HG02943 (cell line): ENCODE results near the gene MTUS2.

Experiments used
- ATAC-seq: cut with Tn5 transposase; IDR thresholded peaks from one replicate; pipeline ENCODE4 v1.9.1; 2021; ENCODE audit warnings: mild to moderate bottlenecking, low read depth, moderate library complexity; ENCODE audit not compliant: unreplicated experiment

MTUS2 gene

DNA sequence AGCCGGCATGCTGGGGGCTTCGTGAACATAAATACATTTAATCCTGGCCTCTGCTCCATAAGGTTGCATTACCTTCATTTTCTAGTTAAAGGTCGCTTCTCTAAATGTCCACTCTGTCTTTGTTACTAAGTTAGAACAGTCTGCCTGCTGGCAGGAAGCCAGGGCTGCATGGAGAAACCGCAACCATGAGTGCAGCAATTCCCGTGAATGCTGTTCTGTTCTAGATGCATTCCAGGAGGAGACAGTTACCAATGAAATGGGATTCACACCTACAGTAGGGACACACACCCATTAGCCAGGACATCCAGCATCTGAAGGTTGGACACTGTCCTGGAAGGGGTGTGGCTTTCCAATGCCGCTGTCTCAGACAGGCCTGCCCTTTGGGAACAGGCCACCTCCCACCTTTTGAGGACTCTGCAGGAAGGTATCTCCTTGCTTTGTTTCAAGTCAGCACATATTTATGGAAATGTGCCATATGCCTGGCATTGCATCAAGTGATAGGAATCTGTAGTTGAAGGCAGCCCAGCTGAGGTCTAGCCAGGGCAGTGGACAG lies 645.7 kb downstream of the MTUS2 start:
- ATAC-seq: no peak

DNA sequence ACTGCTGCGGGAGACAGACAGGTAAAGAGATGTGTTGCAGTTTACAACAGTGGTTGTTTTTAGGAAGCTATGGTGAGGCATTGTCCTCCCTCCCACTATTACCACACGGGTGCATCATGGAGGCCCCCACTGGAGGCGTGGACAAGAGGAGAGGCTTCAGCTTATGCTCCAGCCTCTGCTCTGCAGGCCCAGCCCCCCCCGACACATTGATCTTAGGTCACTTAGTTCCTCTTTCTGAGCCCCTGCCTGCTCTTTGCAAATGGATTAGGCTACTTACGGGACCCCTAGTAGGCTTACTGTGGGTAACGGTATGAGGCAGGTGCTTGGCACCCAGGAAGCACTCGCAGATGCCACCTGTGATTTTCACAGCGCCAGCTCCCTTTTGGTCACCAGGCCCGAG lies 651.4 kb downstream of the MTUS2 start:
- ATAC-seq: no peak

DNA sequence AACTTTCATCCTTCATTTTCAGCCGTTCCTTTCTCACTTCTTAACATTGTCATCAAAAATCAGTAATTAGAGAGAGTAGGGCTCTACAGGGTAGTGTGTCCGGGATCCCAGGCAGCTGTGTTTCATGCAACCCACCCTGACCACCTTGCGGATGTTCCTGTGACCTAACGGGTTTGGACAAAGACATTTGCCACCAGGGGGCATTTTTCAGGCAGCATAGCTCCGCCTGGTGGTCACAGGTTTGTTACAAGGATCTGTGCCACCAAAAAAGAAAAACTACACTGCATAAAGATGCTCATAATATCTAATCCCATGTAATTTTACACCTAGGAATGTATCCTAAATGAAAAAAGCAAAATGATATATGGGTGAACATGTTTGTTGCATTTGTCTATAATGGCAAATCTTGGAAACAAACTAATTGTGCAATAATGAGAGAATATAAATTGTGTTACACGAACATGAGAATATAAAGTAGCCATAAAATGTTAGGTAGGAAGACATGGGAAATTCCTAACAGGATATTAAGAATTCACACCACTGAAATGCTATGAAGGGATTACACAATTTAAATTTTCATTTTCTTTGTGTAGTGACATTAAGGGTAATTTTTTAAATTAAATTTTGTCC lies 652.3 kb downstream of the MTUS2 start:
- ATAC-seq: no peak

DNA sequence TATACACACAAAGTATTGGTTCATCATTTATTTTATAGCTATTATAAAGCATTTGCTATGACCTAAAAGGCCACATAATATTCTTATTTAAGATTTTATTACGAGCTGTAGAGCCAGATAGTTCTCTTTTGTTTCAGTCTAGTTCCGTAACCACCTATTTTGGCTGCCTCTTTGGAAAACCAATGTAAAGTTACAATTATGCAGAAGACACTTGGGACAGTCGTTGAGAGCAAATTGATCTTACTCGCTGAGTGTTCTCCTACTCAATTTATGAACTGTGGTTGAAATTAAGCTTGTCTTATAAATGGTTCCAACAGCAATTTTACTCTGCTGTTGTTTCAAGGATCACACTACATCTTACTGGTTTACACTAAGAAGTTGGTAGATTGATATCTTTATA lies 653.0 kb downstream of the MTUS2 start:
- ATAC-seq: no peak

DNA sequence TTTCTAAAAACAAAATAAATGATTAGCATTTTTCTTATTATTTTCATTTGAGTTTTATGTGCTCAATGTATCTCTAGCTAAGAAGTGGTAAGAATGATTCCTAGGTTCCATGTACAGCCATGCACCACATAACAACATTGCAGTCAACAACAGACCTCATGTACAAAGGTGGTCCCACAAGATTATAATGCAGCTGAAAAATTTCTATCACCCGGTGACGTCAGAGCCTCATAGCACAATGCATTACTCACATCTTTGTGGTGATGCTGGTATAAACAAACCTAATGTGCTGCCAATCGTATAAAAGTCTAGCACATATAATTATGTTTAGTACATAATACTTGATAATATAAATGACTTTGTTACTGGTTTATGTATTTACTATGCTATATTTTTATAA lies 654.9 kb downstream of the MTUS2 start:
- ATAC-seq: no peak

DNA sequence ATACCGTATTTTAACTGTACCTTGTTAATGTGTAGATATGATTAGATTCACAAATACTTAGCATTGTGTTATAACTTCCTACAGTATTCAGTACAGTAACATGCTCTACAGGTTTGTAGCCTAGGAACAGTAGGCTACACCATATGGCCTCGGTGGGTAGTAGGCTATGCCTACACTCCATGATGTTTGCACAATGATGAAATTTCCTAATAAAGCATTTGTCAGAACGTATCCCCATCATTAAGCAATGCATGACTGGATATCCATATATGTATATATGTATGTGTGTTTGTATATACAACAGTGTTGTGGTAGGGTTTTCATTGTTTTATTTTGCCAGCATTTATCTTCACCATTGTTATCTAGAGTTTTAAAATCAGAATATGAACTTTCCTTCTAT lies 655.9 kb downstream of the MTUS2 start:
- no peak for ATAC-seq

DNA sequence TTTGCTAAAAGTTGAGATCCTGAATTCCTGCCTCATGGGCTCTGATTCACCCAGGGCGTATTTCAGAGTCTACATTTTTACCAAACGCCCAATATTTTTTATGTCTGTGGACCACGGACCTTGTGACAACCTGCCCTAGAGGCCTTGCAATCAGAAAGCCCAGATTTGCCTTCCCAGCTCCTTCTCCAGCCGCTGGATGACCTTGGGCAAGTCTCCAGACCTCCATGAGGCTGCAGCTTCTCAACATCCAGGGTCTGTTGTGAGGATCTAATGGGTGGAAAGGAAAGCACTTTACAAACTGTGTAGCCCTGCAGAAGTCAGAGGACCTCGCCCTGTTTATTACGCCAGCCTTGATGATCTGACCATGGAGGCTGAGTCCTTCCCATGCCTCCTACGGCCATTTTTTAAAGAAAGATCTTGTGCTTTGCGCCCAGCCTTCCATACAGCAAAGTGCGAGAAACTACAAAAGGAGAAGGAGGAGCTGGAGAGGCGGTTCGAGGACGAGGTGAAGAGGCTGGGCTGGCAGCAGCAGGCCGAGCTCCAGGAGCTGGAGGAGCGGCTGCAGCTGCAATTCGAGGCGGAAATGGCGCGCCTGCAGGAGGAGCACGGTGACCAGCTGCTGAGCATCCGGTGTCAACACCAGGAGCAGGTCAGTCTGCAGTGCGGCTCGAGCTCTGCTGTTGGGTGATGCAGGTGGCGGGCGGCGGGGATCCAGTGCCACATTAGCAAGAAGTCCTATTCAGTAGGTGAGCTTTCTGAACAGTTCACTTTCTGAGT lies 659.8 kb downstream of the MTUS2 start:
- ATAC-seq: no peak

DNA sequence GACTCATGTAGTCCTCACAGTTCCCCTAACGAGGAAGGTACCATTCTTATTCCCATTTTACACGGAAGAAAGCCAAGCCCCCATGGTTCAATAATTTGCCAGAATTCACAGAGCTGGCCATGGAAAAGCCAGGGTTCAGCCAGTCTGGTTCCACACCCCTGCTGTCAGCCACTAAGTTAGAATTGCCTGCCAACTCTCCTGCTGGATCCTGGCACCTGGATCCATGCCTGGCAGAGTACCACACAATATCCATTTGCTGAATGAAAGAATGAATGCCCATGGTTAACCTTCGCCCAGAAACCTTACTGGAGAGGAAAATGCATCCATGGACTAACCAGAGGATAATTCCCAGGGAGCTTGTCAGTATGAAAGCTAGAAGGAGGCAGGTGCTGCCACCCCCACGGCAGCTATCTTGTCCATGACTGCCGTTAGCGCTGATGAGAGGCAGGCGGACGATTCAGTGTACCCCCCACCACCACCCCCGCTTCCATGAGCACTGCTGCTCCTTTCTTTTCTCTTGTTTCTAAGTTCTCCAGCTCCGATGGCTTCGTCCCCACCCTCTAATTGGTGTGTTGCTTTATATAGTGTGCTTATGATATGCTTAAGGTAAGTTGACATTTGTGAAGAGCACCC lies 660.9 kb downstream of the MTUS2 start:
- no peak for ATAC-seq

DNA sequence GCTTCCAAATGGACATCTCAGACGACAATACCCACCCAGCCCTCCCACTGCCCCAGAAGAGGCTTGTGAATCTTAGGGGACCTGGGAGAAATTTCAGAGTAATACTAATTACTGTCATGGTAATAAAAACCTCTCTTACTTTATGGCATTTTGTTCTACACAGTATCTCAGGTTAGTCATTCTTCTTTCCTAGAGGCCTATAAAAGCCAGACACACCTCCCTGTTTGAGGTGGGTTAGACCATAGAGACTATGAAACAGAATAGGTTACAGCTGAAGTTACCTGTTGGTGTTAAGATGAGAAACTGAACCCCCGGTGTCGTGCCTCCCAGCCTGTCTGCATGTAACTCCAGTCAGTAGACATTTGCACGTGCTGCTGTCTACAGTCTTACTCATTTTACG lies 661.5 kb downstream of the MTUS2 start:
- ATAC-seq: no peak

DNA sequence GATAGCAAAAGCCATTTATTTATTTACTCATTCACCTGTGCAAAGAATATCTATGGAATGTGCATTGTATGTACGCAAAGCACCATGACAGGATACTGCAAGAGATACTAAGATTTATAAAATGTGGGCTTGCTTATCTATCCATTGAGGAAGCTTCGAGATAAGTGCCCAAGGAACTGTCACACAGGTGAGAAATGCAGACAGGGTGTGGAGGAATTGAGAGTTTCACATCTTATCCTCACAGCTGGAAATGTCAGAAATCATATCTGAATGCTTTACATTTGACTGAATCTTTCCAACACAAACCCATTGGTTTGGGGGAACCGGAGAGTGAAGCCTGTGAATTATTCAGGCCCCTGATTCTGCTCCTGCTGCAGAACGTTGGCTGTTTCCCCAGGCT lies 662.4 kb downstream of the MTUS2 start:
- ATAC-seq: no peak

DNA sequence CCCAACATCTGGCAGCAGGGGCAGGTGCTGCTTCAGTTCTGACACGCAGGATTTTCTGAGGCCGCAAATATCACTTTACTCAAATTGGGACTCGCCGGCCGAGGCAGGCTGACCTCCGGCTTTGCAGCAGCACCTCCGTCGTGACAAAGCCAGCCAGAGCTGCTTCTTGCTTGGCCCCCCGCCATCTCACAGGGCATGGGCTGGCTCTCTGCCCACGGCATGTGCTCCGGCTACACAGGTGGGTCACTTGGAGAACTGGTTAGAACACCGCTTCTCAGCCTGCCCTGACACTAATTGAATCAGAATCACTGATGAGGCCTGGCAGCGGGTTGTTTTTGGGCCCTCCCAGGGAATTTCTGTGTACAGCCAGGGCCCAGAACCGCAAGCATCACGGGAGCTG lies 663.1 kb downstream of the MTUS2 start:
- no peak for ATAC-seq

DNA sequence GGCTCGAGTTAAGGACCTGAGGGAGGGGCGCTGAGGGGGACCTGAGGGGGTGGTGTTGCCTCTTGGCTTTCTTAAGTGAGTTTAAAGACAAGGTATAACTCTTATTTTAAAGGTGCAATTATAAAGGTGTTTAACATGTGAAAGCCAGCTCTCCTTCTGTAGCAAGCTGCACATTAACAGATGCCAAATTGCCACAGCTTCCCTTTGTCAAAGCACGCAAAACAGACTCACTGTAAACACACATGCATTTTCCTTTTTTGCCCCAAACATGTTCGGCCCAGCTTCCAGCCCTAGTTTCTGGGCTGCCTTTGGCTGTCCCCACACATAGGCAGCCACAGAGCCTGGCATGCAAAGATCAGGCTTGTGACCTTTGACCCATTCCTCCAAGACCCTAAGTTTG lies 663.5 kb downstream of the MTUS2 start:
- no peak for ATAC-seq

DNA sequence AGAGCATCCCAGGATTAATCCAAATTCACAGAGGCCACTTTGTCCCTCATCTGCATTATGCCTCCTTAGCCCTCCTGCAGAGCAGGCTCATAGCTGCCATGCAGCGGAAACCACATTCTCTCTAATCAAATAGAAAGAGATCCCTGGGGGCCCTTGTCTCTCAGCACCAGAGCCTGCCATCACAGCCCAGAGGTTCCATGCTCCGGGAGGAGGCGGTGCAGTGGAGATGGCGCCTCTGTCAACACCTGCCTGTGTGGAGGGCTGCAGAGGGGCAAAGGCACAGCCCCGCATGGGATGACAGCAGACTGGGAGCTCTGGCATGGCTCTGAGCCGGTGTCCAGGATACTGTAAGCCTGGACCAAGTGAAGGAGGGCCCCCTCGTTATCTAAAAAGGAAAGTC lies 664.1 kb downstream of the MTUS2 start:
- no peak for ATAC-seq

DNA sequence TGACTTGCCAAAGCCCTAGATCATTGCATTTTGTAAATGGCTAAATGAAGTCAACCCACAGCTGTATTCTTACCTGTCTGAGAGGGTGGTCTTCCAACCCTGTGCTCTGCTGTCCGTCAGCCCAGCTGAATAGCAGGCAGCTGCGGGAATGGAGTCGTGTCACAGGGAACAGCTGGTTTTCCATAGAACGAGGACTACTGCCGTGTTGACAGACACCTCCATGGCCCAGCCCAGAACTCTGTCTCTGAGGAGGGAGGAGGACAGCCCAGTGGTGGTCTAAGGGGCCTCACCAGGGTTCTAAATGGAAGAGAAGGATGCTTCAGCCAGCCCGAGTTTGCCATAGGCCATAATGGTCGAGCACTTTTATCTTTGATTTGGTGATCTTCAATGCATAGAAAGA lies 664.7 kb downstream of the MTUS2 start:
- no peak for ATAC-seq

DNA sequence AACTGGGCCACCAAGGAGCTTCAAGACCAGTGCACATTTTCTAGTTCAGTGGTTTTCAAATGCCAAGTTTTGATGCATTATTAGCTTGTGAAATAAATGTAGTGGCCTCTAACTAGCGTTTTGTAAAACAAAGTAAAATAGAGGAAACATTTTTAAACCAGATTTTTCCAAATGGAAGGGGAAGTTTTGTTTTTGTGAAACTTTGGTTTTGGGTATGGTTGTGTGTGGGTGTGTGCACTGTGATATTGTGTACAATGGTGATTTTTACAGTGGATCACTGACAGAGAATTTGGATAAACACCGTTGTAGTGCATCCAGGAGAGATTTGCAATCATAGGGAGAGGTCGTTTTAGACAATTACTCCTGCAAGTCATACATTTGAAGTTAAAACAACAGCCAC lies 666.4 kb downstream of the MTUS2 start:
- ATAC-seq: no peak

DNA sequence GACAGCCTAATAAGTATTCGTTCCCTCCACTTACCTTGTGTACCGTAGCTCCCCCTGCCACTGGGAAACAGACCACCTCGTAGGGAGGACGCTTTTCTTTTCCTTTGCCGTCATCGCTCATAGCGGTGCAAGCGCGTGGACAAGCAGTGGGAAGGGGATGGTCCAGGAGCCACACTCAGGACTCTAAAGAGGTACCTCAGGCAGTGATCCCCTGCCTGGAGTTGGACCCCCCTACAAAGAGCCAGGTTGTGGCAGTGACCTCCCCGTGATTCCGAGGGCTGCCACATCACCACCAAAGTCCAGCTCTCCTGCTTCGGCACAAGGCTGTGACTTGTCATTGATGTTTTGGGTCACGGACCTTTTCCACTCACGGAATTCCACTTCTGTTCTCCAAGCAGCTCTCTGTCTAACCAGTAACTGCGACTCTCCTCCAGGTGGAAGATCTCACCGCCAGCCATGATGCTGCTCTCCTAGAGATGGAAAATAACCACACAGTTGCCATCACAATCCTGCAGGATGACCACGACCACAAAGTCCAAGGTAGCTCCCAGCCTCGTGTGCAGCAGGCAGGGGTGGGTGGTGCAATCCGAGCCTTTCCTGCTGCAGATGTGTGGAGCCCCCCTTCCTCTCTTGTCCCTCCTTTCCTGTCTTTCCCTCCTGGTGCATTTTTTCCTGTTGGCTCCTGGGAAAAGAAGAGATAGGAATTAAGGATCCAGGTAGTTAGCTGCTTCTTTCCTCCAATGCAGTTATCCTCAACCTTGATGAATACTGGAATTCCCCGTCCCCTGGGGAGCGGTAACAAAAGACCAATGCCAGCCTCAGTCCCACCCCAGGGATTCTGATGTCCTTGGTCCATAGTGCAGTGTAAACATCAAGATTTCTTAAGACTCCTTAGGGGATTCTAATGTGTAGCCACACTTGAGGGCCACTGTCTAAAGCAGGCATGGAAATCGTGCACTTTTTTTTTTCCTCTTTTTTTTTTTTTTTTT lies 667.6 kb downstream of the MTUS2 start:
- ATAC-seq: no peak

DNA sequence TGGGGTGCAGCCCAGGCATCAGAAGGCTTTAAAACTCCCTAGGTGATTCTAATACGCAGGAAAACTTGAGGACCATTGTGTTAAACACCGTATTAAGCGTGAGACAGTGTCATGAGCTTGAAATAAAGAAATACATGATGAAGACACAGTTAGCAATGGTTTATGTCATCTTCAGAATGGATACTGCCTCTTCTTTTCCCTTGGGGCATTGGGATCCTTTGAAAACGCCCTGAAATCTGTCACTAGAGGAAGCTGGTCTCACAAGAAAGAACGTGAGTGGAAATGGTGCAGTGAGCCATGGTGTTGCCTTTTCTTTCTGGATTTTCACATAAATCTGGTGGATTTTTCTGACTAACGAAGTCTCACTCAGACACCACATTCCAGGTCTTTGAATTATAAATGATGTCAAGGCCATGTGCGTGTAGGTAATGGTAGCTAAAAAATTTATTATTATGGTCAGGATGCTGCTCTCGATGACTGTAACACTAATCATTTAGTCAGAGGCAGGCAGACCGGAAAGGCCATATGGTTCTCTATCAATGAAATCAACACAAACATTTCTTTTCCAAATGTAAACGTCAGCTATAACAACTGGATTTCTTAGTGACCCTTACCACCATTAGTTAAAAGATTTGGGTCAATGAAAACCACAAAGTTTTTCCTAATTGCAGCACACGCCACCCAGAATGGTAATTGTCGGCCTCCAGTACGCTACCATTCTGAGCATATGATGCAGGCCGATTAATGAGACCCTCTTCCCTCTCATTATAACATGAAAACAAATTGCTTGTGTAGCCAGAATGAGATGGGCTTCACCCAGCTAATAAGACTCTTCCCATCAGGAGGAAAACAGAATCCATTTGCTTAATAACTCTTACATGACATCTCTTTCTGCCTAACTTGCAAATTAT lies 669.8 kb downstream of the MTUS2 start:
- ATAC-seq: no peak

DNA sequence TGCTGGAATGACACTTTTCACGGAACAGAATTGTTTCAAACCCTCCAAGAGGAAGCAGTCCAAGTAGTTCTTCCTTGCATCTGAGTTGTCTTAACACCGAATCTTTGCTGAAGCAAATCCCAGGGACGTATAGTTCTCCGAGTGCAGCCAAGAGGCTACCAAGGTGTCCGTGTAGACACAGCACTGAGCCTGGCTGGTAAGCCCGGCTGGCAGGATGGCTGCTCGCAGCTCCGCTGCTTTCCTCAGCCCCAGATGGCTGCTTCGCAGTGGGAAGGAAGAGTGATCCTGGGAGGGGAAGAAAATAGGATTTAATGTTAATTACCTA lies 670.4 kb downstream of the MTUS2 start:
- no peak for ATAC-seq

DNA sequence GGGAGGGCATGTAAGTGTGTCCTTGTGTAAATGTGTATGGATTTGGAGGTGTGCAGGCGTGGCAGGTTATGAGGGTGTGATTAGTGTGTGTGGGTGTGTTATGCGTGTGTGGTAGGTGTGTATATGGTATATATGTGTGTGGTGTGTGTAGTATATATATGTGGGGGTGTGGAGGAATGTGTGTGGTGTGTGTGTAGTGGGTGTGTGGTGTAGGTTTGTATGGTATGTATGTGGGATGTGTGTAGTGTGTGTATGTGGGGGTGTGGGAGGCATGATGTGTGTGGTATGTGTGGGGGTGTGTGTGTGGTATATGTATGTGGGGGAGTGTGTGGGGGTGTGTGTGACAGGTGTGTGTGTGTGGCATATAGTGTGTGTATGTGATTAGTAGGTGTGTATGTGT lies 671.1 kb downstream of the MTUS2 start:
- no peak for ATAC-seq

DNA sequence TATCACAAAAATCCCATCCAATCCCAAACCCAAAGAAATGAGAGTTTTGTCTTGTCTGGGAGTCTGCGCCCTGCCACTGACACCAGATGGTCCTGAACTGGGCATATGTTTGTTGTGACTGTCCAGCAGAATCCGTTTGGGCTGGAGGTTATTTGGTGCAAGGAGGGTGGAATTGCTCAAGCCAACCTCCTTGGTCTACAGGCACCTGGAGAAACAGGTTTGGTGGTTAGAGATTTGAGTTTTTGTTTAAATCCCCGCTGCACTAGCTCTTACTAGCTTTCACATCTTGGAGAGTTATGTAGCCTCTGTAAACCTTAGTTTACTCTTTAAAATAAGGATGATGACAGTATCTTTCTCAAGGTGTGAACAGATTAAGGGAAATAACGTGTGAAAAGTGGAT lies 673.7 kb downstream of the MTUS2 start:
- no peak for ATAC-seq
